Measurements from ENCODE around the gene COL1A1.

COL1A1 gene

DNA sequence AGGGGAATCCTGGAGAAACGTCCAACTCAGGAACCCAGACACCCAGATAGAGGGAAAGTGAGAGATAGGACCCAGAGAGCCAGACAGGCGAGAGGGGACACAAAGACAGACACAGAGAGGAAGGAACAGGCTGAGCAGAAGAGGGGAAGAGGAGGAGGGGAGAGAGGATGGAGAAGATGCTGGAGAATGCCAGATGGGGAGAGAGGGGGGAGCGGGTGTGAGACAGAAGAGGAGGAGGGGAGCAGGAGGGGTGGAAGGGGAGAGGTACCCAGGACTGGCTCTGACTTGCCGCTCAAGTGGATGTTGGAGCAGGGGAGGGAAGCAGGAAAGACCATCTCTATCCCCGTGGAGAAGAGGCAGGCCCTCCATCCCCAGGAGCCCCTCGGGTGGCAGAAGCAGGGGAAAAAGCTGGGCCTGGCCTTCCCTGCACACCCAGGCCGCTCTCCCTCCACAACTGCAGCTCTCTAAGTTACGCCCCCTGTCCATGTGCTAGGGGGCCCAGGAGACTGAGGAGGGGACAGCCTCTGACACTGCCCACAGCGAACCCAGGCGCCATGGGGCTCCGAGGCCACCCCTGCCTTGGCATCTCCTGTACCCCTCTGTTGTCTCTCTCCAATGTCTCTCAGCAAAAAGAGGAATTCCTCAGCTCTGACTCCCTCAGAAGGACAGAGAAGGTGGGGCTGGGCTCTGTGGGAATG is 55.8 kb downstream of the COL1A1 start:
- DNase-seq (ENCODE audit: low read depth): no peak
- H3K4me3 ChIP-seq (ENCODE audit: control insufficient read depth, low read depth, low read length): no peak overlapping the region
- TF ChIP-seq, protein P1, sequence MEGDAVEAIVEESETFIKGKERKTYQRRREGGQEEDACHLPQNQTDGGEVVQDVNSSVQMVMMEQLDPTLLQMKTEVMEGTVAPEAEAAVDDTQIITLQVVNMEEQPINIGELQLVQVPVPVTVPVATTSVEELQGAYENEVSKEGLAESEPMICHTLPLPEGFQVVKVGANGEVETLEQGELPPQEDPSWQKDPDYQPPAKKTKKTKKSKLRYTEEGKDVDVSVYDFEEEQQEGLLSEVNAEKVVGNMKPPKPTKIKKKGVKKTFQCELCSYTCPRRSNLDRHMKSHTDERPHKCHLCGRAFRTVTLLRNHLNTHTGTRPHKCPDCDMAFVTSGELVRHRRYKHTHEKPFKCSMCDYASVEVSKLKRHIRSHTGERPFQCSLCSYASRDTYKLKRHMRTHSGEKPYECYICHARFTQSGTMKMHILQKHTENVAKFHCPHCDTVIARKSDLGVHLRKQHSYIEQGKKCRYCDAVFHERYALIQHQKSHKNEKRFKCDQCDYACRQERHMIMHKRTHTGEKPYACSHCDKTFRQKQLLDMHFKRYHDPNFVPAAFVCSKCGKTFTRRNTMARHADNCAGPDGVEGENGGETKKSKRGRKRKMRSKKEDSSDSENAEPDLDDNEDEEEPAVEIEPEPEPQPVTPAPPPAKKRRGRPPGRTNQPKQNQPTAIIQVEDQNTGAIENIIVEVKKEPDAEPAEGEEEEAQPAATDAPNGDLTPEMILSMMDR (conservative IDR thresholded peaks at IDR 0.05; ENCODE audit: control insufficient read depth, insufficient read depth, low read depth, low read length): no peak

DNA sequence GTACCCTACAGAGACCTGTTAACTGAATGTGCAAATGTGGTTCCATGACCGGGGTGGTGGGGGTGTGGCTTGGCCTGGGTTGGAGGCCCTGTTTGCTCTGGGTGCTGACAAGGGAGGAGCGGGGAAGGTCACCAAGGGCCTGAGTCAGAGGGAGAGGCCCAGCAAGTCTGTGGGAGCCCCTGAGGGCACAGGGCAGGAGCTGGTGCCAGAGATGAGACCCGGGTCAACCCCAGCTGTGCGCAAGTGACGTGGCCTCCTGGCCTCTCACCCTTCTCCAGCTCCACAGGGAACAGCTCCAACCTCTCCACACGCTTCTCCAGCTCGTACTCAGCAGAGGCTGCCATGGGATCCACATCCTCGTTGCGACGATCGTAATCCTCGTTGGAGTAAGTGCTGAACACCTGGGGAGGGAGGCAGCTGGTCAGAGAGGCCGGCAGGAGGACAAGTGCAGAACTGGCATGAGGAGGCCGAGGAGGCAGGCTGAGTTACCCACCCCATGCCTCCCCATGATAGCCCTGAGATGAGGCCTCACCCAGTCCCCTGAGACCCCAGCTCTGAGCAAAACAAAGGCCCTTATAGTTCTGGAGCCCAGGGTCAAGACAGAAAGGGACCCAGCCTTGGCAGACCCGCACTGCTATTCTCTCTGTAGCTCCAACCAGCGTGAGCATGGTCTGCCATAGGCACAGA is 56.4 kb downstream of the COL1A1 start:
- no peak overlapping the region for H3K4me3 ChIP-seq (ENCODE audit: control insufficient read depth, low read depth, low read length)
- TF ChIP-seq, protein P1 (conservative IDR thresholded peaks at IDR 0.05; ENCODE audit: control insufficient read depth, insufficient read depth, low read depth, low read length): no peak
- peak; percentile 53 for DNase-seq (ENCODE audit: low read depth)

DNA sequence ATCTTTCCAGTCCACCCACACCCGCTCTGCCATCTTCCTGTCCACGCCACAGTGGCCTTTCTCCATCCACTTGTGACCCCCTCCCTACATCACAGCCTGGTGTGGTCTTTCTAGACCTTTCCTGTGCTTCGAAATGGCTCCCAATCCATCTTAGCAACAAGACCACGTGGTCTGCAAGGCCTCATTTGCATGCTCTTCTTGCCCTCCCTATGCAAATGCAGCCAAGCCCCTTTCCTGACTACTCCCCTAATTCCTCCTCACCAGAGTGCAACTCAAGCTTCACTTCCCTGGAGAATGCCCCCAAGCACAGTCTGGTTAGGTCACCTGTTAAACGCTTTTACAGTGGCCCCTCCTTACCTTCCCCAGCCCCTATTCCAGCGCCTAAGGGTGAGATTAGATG is 57.1 kb downstream of the COL1A1 start:
- no peak for DNase-seq (ENCODE audit: low read depth)
- no peak overlapping the region for H3K4me3 ChIP-seq (ENCODE audit: control insufficient read depth, low read depth, low read length)
- TF ChIP-seq, protein P1 (conservative IDR thresholded peaks at IDR 0.05; ENCODE audit: control insufficient read depth, insufficient read depth, low read depth, low read length): no peak

DNA sequence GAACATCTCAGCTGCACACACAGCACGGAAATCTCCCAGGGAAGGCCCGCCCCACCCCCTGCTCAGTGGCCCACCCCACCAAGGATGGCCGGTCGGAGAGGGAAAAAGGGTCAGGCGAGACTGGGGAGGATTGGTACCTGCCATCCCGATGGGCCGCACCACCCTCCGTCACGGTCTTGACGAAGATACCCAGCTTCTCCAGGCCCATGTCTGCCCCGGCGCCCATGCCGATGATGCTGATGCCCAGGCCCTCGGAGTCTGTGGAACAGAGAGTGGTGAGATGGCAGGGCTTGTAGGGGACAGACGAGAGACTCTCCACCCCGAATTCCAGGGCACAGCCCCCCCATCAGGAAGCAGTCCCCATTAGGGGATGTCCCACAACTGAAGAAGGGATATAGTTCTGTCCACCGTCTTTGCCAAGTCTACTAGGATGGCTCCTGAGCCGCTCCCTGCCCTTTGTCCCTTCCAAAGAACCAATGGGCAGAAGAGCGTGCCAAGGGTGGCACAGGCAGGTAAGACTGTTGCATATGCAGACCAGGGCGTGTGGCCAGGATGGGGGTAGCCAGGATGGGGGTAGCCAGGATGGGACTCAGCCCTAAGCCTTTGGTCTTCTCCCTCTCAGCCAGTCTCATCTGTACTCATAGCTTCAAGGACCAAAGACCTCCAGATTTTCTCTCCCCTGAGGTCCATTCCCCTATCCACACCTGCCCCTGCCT is 57.8 kb downstream of the COL1A1 start:
- TF ChIP-seq, protein P1 (conservative IDR thresholded peaks at IDR 0.05; ENCODE audit: control insufficient read depth, insufficient read depth, low read depth, low read length): no peak
- H3K4me3 ChIP-seq (ENCODE audit: control insufficient read depth, low read depth, low read length): no peak overlapping the region

DNA sequence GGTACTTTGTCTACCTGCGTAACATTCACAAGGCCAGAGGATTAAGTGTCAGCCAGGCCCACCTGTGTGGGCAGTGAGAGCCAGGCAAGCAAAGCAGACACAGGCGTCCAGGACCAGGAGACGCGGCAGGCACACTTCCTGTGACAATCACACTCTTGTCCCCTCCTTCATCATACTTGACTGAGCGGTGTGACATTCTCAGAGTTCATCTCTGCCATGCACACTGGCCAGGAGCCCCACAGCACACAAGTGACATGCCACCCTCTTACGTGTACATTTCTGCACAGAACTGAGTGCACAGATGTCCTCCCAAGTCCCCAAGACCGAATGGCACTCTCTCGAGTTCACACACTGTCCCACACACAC is 59.7 kb downstream of the COL1A1 start:
- DNase-seq (ENCODE audit: low read depth): no peak
- no peak overlapping the region for H3K4me3 ChIP-seq (ENCODE audit: control insufficient read depth, low read depth, low read length)
- TF ChIP-seq, protein P1 (conservative IDR thresholded peaks at IDR 0.05; ENCODE audit: control insufficient read depth, insufficient read depth, low read depth, low read length): no peak

More for the DNA sequence above, 57.8 kb downstream of the COL1A1 start:
- no peak for DNase-seq (ENCODE audit: low read depth)

DNA sequence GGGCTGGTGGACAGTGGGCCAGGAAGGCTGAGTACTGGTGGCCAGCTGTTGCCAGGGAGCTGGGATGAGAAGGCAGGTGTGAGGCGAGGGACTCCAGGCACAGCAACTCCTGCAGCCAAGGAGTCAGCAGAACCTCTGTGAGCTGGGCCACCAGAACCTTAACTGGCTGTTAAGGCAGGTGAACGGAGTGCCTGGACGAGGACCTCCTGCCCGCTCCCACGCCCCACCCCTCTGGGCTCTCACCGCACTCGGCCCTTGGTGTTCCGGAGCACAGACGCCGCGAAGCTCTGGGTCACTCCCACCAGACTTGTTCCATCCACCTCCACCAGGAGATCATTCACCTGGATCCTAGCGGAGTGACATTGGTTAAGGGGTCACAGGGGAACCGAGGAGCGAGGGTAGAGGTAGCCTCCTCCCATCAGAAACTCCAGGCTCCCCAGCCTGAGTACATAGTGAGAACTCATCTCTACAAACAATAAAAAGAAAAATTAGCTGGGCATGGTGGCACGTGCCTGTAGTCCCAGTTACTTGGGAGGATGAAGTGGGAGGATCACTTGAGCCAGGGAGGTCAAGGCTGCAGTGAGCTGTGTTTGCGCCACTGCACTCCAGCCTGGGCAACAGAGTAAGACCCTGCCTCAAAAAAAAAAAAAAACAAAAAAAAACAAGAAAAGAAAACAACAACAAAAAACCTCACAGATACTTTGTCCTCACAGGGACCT is 60.2 kb downstream of the COL1A1 start:
- DNase-seq (ENCODE audit: low read depth): no peak
- no peak overlapping the region for H3K4me3 ChIP-seq (ENCODE audit: control insufficient read depth, low read depth, low read length)
- TF ChIP-seq, protein P1 (conservative IDR thresholded peaks at IDR 0.05; ENCODE audit: control insufficient read depth, insufficient read depth, low read depth, low read length): no peak
